HepG2 (cell line): ENCODE results near the gene C16orf87. TPM values are rescaled to one million over a fixed set of nuclear protein-coding genes. Genes with fewer than 3 reads are reported as not detected.

Source experiments
- ARID3A ChIP-seq: IDR thresholded peaks from 2 replicates; pipeline ENCODE4 v1.6.1; 2012; ENCODE audit warnings: low read depth, low read length, improper control_type of control experiment
- BCL6 ChIP-seq: IDR thresholded peaks from 2 replicates; pipeline ENCODE4 v1.6.1; 2016; ENCODE audit warnings: missing genetic modification reagents, missing compliant biosample characterization
- CBX5 ChIP-seq: sonication (generic); formaldehyde crosslinking; IDR thresholded peaks from 2 replicates; pipeline ENCODE4 v1.4.0; 2020; ENCODE audit warnings: missing genetic modification reagents, borderline replicate concordance
- DRAP1 ChIP-seq: IDR thresholded peaks from 2 replicates; pipeline ENCODE4 v1.6.1; 2016; ENCODE audit warnings: missing genetic modification reagents, missing compliant biosample characterization
- GATAD1 ChIP-seq: IDR thresholded peaks from 2 replicates; pipeline ENCODE4 v1.6.1; 2016; ENCODE audit warnings: missing genetic modification reagents, missing compliant biosample characterization
- HHEX ChIP-seq: IDR thresholded peaks from 2 replicates; pipeline ENCODE4 v1.6.1; 2016; ENCODE audit warnings: control low read depth
- NFE2 ChIP-seq: sonication (generic); formaldehyde crosslinking; IDR thresholded peaks from 2 replicates; pipeline ENCODE4 v1.4.0; 2020; ENCODE audit warnings: missing genetic modification reagents
- RFX3 ChIP-seq: IDR thresholded peaks from 2 replicates; pipeline ENCODE4 v1.6.1; 2016; ENCODE audit warnings: missing biosample characterization, missing genetic modification reagents
- TCF7 ChIP-seq: sonication (generic); IDR thresholded peaks from 2 replicates; pipeline ENCODE4 v1.6.1; 2016; ENCODE audit warnings: antibody characterized with exemption, low read depth
- TEAD2 ChIP-seq: sonication (generic); formaldehyde crosslinking; IDR thresholded peaks from 2 replicates; pipeline ENCODE4 v1.9.0; 2021; ENCODE audit warnings: missing genetic modification reagents
- ZBTB20 ChIP-seq: sonication (generic); formaldehyde crosslinking; IDR thresholded peaks from 2 replicates; pipeline ENCODE4 v1.8.1; 2023; ENCODE audit warnings: missing genetic modification reagents, low read depth, mild to moderate bottlenecking, borderline replicate concordance
- ZBTB39 ChIP-seq: sonication (generic); formaldehyde crosslinking; IDR thresholded peaks from 2 replicates; pipeline ENCODE4 v1.5.0; 2020; ENCODE audit warnings: missing genetic modification reagents
- ZKSCAN8 ChIP-seq: IDR thresholded peaks from 2 replicates; pipeline ENCODE4 v1.6.1; 2016; ENCODE audit warnings: borderline replicate concordance, missing genetic modification reagents, missing compliant biosample characterization
- ZNF264 ChIP-seq: sonication (generic); formaldehyde crosslinking; IDR thresholded peaks from 2 replicates; pipeline ENCODE4 v1.4.0; 2020; ENCODE audit warnings: missing genetic modification reagents
- ZNF552 ChIP-seq: sonication (generic); formaldehyde crosslinking; IDR thresholded peaks from 2 replicates; pipeline ENCODE4 v1.9.0; 2022; ENCODE audit warnings: missing genetic modification reagents, mild to moderate bottlenecking, borderline replicate concordance
- ZNF569 ChIP-seq: sonication (generic); formaldehyde crosslinking; IDR thresholded peaks from 2 replicates; pipeline ENCODE4 v1.5.0; 2020; ENCODE audit warnings: mild to moderate bottlenecking, missing genetic modification reagents, moderate library complexity, borderline replicate concordance
- ZSCAN9 ChIP-seq: IDR thresholded peaks from 2 replicates; pipeline ENCODE4 v1.6.1; 2016; ENCODE audit warnings: borderline replicate concordance
- polyA plus RNA-seq, 8 experiments: library from polyadenylated mRNA; depleted of rRNA in 3 of 8; stranded (reverse) in 7 of 8; unstranded in 1 of 8; fragments of >200 nt; fragmentation: Illumina TruSeq in 4 of 8; extraction: Trizol in 4 of 8; gene quantifications; 2 replicates each; pipeline versions ENCODE4 v1.2.1 to v1.2.3, GENCODE V29; 2011 to 2016; ENCODE audit warnings: low read depth in 4 of 8, missing spikeins in 1 of 8, mixed read lengths in 1 of 8; ENCODE audit not compliant: insufficient read depth in 1 of 8
- total RNA-seq, 5 experiments: library from RNA; depleted of rRNA; stranded (reverse); fragments of >200 nt; fragmentation: Illumina TruSeq; extraction: Trizol; gene quantifications; 2 replicates each; pipeline ENCODE4 v1.2.3, GENCODE V29; 2016; ENCODE audit warnings: low read depth in 1 of 5
- TF ChIP-seq, protein P1 (sequence below): sonication (generic); formaldehyde crosslinking; IDR thresholded peaks from 2 replicates; pipeline ENCODE4 v1.4.0; 2020; ENCODE audit warnings: missing genetic modification reagents
- TF ChIP-seq, protein P2 (sequence below): sonication (generic); formaldehyde crosslinking; IDR thresholded peaks from 2 replicates; pipeline ENCODE4 v1.4.0; 2020; ENCODE audit warnings: mild to moderate bottlenecking, missing genetic modification reagents
- TF ChIP-seq, protein P3 (sequence below): sonication (generic); formaldehyde crosslinking; IDR thresholded peaks from 2 replicates; pipeline ENCODE4 v1.4.0; 2020; ENCODE audit warnings: missing genetic modification reagents, mild to moderate bottlenecking, borderline replicate concordance

The C16orf87 gene
- total and polyA plus RNA-seq, 2 of the 13 experiments (the other 11 are each of a cell fraction or from before 2014, with no cell fraction given), result 8.6 to 19.5 TPM

DNA sequence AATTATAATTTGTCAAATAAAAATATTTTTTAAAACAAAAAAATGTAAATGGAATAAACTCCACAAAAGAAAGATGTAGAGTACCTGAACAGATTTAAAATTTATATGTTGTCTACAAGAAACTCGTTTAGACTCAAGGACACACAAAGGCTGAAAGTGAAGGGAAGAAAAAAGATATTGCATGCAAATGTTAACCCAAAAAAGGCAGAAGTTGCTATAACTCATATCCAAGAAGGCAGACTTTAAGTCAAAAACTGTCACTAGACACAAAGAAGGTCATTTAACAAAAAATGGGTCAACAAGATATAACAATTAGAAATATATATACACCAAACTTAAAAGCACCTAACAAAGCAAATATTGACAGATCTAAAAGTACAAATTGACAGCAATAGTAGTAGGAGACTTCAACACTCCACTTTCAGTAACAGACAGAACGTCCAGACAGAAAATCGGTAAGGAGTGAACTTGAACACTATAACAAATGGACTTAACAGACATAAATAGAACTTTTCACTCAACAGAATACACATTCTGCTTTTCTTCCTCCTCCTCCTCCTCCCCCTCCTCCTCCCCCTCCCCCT lies 42.0 kb downstream of the C16orf87 start (continued):
- no peak for TF ChIP-seq ZKSCAN8 (CRISPR knock-in tag)
- TF ChIP-seq, protein P1, sequence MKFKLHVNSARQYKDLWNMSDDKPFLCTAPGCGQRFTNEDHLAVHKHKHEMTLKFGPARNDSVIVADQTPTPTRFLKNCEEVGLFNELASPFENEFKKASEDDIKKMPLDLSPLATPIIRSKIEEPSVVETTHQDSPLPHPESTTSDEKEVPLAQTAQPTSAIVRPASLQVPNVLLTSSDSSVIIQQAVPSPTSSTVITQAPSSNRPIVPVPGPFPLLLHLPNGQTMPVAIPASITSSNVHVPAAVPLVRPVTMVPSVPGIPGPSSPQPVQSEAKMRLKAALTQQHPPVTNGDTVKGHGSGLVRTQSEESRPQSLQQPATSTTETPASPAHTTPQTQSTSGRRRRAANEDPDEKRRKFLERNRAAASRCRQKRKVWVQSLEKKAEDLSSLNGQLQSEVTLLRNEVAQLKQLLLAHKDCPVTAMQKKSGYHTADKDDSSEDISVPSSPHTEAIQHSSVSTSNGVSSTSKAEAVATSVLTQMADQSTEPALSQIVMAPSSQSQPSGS (CRISPR knock-in tag), result no peak
- no peak for TF ChIP-seq ZNF569 (CRISPR knock-in tag)
- no peak for TF ChIP-seq ZSCAN9 (CRISPR knock-in tag)
- no peak for TF ChIP-seq ZNF552 (CRISPR knock-in tag)
- no peak for TF ChIP-seq NFE2 (CRISPR knock-in tag)
- TF ChIP-seq CBX5 (CRISPR knock-in tag), result no peak
- TF ChIP-seq ZBTB39, result no peak
- TF ChIP-seq ARID3A, result no peak
- no peak for TF ChIP-seq GATAD1 (CRISPR knock-in tag)
- TF ChIP-seq HHEX (CRISPR knock-in tag), result peak; percentile 56; the same call in 1 of the 2 replicates
- TF ChIP-seq ZBTB20 (CRISPR knock-in tag), result peak; percentile 24; the same call in 1 of the 2 replicates
- TF ChIP-seq BCL6 (CRISPR knock-in tag), result peak; percentile 83
- no peak for TF ChIP-seq DRAP1 (CRISPR knock-in tag)
- TF ChIP-seq ZNF264, result no peak
- TF ChIP-seq, protein P2, sequence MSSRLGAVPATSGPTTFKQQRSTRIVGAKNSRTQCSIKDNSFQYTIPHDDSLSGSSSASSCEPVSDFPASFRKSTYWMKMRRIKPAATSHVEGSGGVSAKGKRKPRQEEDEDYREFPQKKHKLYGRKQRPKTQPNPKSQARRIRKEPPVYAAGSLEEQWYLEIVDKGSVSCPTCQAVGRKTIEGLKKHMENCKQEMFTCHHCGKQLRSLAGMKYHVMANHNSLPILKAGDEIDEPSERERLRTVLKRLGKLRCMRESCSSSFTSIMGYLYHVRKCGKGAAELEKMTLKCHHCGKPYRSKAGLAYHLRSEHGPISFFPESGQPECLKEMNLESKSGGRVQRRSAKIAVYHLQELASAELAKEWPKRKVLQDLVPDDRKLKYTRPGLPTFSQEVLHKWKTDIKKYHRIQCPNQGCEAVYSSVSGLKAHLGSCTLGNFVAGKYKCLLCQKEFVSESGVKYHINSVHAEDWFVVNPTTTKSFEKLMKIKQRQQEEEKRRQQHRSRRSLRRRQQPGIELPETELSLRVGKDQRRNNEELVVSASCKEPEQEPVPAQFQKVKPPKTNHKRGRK, result no peak
- TF ChIP-seq RFX3 (CRISPR knock-in tag), result no peak
- no peak for TF ChIP-seq TEAD2 (CRISPR knock-in tag)
- TF ChIP-seq TCF7, result peak; percentile 70
- TF ChIP-seq, protein P3, sequence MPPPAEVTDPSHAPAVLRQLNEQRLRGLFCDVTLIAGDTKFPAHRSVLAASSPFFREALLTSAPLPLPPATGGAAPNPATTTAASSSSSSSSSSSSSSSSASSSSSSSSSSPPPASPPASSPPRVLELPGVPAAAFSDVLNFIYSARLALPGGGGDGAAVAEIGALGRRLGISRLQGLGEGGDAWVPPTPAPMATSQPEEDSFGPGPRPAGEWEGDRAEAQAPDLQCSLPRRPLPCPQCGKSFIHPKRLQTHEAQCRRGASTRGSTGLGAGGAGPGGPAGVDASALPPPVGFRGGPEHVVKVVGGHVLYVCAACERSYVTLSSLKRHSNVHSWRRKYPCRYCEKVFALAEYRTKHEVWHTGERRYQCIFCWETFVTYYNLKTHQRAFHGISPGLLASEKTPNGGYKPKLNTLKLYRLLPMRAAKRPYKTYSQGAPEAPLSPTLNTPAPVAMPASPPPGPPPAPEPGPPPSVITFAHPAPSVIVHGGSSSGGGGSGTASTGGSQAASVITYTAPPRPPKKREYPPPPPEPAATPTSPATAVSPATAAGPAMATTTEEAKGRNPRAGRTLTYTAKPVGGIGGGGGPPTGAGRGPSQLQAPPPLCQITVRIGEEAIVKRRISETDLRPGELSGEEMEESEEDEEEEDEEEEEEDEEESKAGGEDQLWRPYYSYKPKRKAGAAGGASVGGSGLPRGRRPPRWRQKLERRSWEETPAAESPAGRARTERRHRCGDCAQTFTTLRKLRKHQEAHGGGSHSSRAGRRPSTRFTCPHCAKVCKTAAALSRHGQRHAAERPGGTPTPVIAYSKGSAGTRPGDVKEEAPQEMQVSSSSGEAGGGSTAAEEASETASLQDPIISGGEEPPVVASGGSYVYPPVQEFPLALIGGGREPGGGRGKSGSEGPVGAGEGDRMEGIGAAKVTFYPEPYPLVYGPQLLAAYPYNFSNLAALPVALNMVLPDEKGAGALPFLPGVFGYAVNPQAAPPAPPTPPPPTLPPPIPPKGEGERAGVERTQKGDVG (CRISPR knock-in tag), result no peak
